Amygdala (tissue), 56 donors: Measurements from ENCODE around the gene XPO5.
A peak's percentile ranks its signal among the peaks of the same experiment; 100 is the strongest.
"Not testable (repeated sequence)": the region's sequence is repeated elsewhere in the genome, so short reads cannot be mapped to it uniquely, and the experiment has no call there.

Source experiments
- DNase-seq, 56 donors: peaks; one replicate each; lab custom pipeline; 2025; lab: John Stamatoyannopoulos, UW

Gene XPO5

GRCh38 chr6:43575772-43576551, at the start of gene XPO5, which contains the start of gene POLH:
Gene XPO5 (minus strand): TSS chr6:43576038. CDS start chr6:43575864, 174 bp downstream.
Gene POLH (plus strand): TSS chr6:43576185. CDS start chr6:43582320, 6,135 bp downstream.
- DNase-seq: peak; percentile 6 to 90 (median 78)

DNA sequence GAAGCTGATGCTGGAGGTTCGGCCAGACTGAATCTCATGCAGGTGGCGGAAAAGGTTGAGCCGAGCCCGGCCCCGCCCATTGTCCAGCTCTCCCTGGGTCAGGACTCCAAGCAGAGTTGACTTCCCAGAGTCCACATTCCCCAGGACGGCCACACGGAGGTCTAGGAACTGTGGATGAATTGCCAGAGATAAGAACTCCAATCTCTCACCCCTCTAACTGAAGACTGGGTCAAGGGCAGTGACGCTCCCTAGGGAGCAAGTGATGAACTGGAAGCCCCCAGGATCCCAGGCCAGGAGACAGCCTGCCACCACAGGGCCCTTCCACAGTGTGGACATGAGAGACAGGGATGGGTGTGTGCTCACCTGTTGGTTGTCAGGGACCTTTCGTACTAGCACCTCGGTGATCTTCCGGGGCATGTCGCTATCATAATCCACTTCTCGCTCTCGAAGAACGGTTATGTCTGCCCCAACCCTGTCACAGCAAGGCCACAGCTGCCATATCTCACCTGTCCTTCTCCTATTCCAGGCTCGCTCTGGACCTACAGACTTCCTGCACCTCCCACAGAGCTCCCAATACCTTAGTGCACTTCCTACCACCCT, 49.7 kb upstream of the XPO5 start:
- no peak for DNase-seq

DNA sequence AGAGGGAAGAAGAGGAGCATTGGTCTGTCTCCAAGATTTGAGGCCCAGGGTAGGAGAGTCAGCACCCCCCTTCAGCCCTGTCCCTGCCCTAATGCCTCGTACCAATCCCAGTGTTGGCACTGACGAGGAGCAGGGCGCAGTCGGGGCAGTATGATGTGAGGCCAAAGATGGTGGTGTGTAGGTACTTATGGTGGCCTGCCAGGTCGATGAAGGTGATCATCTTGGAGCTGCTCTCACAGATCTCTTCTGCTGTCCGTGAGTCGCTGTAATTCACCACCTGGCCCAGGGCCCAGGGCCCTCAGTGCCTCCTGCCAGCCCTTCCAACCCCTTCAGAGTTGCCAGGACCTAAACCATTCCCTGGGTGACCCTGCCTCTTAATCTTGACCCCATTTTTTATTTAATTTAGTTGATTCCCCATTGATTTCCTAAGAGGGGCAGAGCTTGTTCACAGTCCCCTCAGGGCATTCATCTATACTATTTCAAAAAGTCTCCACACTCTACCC, 49.0 kb upstream of the XPO5 start:
- DNase-seq: no peak

DNA sequence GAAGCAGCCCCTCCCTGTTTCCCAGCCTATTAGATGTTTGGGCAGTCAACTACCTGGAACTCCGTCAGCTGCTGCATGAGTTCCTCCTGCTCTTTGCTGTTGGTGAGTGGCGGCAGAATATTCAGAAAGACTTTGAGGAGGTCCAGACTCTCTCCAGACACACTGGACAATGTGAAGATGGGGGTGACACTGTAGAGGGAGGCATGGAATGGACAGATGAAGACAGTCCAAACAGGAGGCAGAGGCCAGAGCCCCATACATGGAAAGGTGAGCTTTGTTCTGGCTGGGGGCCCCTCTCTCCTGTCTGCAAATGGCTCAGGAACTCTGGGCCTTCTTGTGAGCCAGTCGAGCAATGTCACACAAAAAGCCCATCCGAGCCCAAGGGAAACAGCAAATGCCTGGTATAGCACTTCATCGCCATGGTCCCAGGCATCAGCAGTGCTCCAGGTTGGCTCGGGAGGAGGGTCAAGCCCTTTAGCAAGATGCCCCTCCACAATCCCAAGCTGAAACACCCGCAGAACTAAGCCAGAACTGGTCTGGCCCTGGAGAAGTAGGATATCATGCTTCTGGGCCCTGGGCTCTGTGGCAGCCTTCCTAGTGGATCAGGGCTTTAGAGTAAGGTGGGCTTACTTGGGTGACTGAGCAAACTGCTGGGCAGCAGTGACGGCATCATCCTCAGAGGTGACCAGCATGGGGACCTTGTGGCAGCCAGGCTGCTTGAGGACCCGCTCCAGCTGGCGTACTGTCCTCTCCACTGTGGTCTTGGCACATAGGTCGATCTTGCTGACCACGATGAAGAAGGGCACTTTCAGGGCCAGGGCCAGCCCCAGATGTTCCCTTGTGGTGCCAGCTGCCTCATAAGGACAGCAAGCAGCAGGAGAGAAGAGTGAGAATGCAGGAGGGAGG, 48.3 kb upstream of the XPO5 start:
- no peak for DNase-seq

DNA sequence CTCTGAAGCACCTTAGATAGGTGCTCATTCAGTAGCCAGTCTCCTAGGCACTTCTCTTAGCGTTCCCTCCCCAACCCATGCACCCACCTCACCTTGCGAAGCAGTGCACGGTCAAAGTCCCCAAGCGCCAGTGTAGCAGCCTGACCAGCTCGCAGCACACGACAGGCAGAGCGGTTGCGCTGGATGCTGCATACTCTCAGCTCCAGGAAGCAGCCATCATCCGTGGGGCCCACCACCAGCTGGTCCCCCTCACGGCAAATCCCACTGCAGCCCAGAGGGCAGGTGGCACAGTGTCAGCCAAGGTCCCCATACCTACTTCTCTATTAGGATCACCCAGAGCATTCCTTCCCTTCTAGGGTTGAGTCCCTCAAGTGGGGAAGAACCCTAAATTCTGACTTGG, 46.7 kb upstream of the XPO5 start:
- no peak for DNase-seq

DNA sequence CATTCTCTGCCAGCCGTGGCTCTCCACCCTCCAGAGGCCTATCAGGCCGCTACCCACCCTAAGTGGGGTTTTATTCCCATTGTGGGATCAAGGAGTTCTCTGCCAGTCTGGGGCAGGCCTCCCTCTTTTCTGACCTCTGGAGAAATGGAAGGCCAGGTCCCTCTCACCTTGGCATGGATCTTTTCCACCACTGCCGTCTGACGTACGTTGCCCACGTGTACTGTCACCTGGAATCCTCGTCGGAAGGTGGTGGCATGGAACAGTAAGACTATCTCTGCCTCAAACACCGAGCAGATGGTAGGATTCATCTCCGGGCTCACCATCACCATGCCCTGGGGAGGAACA, 46.0 kb upstream of the XPO5 start:
- no peak for DNase-seq

- DNase-seq: no peak
Observed at GRCh38 chr6:43621078-43621835, 45.4 kb upstream of the XPO5 start.

- no peak for DNase-seq
Observed at GRCh38 chr6:43616725-43617472, 41.1 kb upstream of the XPO5 start.

DNA sequence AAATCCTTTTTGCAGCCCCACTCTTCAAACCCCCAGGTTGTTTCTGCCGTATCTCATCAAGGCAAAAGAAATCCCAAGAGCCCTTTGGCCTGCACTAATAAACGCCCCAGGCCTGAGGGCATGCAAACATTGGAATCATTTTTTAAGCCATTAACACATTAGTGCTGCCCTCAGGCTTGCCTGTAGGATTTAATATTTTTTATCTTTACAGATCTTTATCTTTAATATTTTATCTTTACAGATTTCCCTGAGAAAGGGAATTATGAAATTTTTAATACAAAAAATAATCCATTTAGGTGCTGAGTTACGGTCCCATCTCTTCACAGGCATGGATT, 38.5 kb upstream of the XPO5 start:
- DNase-seq: no peak

- no peak for DNase-seq
Observed at GRCh38 chr6:43613721-43614395, 38.0 kb upstream of the XPO5 start.

DNA sequence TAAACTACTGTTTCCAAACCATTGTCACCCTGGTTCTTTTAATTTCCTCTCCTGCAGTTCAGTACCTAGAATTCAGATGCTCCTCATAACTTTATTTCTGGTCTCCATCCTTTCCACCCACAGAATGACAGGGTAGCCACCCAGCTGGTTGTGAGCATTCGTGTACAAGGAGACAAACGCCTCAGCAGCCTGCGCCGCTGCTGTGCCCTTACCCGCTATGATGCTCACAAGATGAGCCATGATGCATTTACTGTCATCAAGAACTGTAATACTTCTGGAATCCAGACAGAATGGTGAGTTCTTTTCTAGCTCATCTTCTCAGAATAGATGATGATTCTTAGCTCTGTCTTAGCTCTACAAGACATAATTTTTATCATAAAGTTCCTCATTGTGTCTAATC, 34.6 kb upstream of the XPO5 start:
- DNase-seq: no peak

DNA sequence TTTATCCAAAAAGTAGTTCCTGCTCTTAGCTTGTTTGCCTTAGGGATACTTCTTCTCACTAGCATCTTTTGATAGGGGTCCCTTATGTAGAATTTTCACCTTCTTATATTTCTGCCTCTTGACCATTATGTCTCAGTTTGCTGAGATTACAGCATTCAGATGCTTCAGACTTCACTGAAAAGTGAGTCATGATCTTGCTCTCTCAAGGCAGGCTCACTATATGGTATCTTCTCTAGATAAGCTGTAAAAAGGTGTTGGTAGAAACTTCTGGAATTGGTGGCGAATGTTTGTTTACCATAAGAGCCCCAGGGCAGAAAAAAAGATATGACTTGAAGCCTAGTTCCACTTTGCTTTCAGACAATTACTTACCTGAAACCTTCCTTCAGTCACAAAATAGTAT, 33.6 kb upstream of the XPO5 start:
- DNase-seq: no peak

DNA sequence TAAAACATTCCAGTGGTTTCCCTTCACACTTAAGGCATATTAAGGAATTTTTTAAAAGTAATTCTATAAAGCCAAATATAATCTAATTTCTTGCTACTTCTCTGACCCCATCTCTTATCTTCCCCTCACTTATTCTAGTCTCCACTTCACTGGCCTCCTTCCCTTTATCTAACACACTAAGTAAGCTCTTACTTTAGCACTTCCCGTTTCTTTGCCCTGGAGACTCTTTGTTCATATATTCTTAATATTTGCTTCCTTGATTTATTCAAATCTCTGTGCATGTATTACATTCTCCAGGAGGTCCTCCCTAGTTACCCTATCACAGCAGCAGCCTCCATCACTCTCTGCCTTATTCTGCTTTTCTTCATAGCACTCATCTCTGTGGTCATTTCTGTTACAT, 33.0 kb upstream of the XPO5 start:
- no peak for DNase-seq

DNA sequence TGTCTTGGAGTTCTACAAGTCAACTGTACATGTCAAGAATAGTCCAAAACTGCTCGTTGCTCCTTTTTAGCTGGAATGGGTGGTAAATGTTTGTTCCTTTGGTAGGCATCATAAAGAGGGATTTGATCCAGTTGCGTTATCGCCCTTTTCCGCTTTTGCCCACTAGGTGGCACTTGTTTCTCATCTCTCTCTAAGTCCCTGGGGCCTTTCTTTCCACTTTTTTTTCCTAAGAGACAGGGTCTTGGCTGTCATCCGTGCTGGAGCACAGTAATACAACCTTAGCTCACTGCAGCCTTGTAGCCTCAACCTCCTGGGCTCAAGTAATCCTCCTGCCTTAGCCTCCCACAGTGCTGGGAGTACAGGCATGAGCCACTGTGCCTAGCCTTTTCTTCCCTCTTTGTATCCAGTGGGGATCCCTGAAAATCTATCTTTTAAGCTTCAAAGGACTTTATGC, 32.5 kb upstream of the XPO5 start:
- DNase-seq: peak in 36 of 56 donors; percentile 4 to 82 (median 30)

DNA sequence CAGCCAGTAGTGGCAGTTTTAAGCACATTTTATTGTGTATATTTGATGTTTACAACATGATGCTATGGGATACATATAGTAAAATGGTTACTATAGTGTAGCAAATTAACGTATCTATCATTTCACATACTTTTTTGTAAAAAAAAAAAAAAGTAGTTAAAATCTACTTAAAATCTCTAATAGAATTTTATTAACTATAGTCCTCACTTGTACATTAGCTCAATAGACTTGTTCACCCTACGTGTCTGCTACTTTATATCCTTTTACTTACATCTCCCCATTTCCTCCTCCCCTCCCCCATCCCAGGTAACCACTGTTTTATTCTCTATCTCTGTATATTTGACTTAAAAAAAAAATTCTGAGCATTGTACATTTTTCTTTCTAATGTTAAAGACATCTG, 30.2 kb upstream of the XPO5 start:
- DNase-seq: no peak

GRCh38 chr6:43604174-43604573, 28.3 kb upstream of the XPO5 start:
- no peak for DNase-seq

- no peak for DNase-seq
Observed at GRCh38 chr6:43600595-43600994, 24.8 kb upstream of the XPO5 start.

DNA sequence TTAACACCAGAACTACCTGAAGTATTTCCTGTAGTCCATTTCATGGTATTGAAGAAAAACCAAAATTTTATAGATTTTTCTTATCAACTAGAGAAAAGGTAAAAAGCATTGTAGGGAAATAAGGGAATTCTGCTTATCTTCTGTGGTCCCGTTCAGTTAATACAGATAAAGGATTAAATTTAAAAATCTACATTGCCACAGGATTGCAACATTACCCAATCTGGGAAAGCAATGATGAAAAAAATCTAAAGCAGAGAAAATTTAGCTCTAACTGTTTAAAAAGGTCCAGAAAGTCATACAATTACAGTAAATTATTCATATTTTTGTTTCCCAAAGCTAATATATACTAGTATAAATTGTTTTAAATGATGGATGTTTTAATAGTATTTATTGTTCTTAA, 18.1 kb upstream of the XPO5 start:
- no peak for DNase-seq

- DNase-seq: not testable (repeated sequence)
Observed at GRCh38 chr6:43589564-43589963, 13.7 kb upstream of the XPO5 start.
